ENCODE measurements around the gene LDB2.

LDB2 gene

GRCh38 chr4:16721613-16722291 lies 176.7 kb downstream of the LDB2 start:
- no peak for DNase-seq (ENCODE audit: low read depth)

GRCh38 chr4:16720761-16721160 lies 177.7 kb downstream of the LDB2 start:
- DNase-seq (ENCODE audit: low read depth), result no peak

GRCh38 chr4:16717266-16717970 lies 181.0 kb downstream of the LDB2 start:
- DNase-seq (ENCODE audit: low read depth), result no peak

- DNase-seq (ENCODE audit: low read depth), result no peak
Observed at GRCh38 chr4:16715482-16715881, 183.0 kb downstream of the LDB2 start.

GRCh38 chr4:16714191-16714590 lies 184.3 kb downstream of the LDB2 start:
- DNase-seq (ENCODE audit: low read depth), result no peak

- no peak for DNase-seq (ENCODE audit: low read depth)
Observed at GRCh38 chr4:16713696-16714095, 184.7 kb downstream of the LDB2 start.

- DNase-seq (ENCODE audit: low read depth), result no peak
Observed at GRCh38 chr4:16713271-16713670, 185.2 kb downstream of the LDB2 start.

- DNase-seq (ENCODE audit: low read depth), result no peak
Observed at GRCh38 chr4:16710198-16710597, 188.2 kb downstream of the LDB2 start.

- no peak for DNase-seq (ENCODE audit: low read depth)
Observed at GRCh38 chr4:16707874-16708273, 190.6 kb downstream of the LDB2 start.

GRCh38 chr4:16706251-16706650 lies 192.2 kb downstream of the LDB2 start:
- no peak for DNase-seq (ENCODE audit: low read depth)

GRCh38 chr4:16705341-16705740 lies 193.1 kb downstream of the LDB2 start:
- no peak for DNase-seq (ENCODE audit: low read depth)

GRCh38 chr4:16704489-16704888 lies 194.0 kb downstream of the LDB2 start:
- DNase-seq (ENCODE audit: low read depth), result no peak

GRCh38 chr4:16695896-16696295 lies 202.5 kb downstream of the LDB2 start:
- no peak for DNase-seq (ENCODE audit: low read depth)

GRCh38 chr4:16694884-16695276 lies 203.6 kb downstream of the LDB2 start:
- no peak for DNase-seq (ENCODE audit: low read depth)

- no peak for DNase-seq (ENCODE audit: low read depth)
Observed at GRCh38 chr4:16694173-16694883, 204.1 kb downstream of the LDB2 start.

GRCh38 chr4:16693641-16694040 lies 204.8 kb downstream of the LDB2 start:
- DNase-seq (ENCODE audit: low read depth), result no peak

GRCh38 chr4:16692961-16693506 lies 205.4 kb downstream of the LDB2 start:
- DNase-seq (ENCODE audit: low read depth), result no peak

GRCh38 chr4:16692524-16692923 lies 205.9 kb downstream of the LDB2 start:
- DNase-seq (ENCODE audit: low read depth), result no peak

- DNase-seq (ENCODE audit: low read depth), result no peak
Observed at GRCh38 chr4:16692046-16692445, 206.4 kb downstream of the LDB2 start.

- no peak for DNase-seq (ENCODE audit: low read depth)
Observed at GRCh38 chr4:16691450-16691849, 207.0 kb downstream of the LDB2 start.

GRCh38 chr4:16687845-16688244 lies 210.6 kb downstream of the LDB2 start:
- DNase-seq (ENCODE audit: low read depth), result no peak

- no peak for DNase-seq (ENCODE audit: low read depth)
Observed at GRCh38 chr4:16687011-16687410, 211.4 kb downstream of the LDB2 start.

- no peak for DNase-seq (ENCODE audit: low read depth)
Observed at GRCh38 chr4:16686195-16686594, 212.2 kb downstream of the LDB2 start.
